ENCODE results near the gene PAAF1.
A peak's percentile ranks its signal among the peaks of the same experiment; 100 is the strongest.
"Not testable (repeated sequence)": the region's sequence is repeated elsewhere in the genome, so short reads cannot be mapped to it uniquely, and the experiment has no call there.

PAAF1 gene

DNA sequence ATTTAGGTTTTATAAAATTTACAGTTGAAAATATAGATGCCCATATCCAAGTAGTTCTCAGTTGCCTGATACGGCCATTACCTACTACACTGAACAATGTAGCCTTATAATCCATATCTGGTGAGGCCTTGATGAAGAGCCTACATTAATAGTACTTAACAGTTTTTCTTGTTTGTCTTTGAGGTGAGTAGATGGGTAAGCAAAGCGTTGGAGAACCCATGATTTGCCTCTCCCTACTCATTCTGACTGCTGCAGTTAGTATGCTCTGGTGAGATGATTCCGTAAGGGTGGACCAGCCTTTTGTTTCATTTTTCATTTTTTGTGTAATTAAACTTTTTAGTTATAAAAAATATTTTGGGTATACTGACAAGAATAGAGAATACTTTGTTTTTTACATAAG lies 11.4 kb downstream of the PAAF1 start:
- DNase-seq, result no peak

DNA sequence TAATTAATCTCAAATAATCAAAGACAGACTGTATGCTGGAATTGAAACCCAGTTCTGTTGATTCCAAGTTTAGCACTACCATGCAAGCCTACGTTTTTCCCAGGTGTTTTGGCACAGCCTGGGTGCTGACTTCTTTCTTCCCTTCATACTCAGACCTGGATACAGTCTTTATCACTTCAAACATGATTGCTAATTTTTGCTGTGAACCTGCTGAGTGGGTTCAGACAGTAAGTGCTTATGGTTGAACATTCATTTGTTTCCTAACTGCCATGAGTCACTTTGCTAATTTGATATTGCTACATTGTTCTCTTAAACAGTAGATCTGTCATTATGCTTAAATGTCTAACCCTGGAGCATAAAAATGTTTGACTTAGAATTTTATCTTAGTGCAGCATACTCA lies 12.2 kb downstream of the PAAF1 start:
- no peak for DNase-seq

DNA sequence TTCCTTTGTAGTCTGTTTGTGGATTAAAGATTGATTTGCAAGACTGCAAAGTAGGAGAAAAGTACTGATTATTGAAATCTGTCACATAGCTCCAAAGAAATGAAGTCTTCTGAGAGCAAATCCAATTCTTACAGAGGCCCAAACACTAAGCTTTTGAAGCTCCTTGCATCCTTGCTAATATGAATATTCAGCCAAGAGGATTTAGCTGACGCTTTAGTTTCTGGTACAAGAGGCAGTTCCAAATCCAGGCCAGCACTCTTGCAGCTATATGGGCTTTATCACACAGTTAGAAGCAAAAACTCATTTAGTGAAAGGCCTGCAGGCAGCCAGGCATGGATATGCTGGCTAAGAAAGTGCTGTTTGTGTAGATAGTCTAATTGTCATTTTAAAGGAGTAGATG lies 12.7 kb downstream of the PAAF1 start:
- DNase-seq, result no peak

DNA sequence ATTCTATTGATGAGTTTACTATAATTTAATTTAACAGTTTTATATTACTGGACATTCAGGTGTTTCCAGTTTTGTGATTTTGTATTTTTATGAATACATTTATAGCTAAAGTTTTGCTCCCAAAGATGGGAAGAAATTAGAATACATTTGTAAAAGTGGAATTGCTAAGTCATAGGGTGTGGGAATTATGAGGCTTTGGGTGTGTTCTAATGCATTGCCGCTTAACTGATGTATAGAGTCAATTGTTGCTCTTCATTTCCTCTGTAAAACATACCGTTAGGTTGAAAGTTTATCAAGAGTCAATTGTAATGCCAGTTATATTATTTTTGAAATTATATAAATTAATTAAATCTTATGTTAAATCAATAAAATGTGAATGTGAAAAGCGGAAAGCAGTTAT lies 16.2 kb downstream of the PAAF1 start:
- no peak for DNase-seq

- DNase-seq, result no peak
These were observed 18.0 kb downstream of the PAAF1 start for GRCh38 chr11:73894725-73895335.

GRCh38 chr11:73902303-73902702 lies 25.5 kb downstream of the PAAF1 start:
- DNase-seq, result no peak

DNA sequence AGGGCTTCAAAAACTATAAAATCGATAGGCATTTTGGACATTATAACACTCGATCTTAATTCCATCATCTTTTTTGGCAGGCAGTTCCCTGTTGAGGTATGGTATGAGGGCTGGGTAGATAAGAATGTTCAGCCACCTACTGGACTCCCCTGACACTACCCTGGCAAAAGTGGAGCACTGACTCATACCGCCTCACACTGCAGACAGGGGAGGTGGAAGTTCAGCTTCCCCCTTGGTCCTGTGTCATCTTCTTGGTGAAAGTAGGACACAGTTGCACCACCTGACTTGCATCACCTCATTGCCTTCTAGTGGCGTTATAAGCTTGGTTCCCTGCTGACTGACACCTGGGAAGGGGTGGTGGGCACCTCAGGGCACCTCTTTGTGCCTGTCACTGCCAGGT lies 30.4 kb downstream of the PAAF1 start:
- no peak for DNase-seq

DNA sequence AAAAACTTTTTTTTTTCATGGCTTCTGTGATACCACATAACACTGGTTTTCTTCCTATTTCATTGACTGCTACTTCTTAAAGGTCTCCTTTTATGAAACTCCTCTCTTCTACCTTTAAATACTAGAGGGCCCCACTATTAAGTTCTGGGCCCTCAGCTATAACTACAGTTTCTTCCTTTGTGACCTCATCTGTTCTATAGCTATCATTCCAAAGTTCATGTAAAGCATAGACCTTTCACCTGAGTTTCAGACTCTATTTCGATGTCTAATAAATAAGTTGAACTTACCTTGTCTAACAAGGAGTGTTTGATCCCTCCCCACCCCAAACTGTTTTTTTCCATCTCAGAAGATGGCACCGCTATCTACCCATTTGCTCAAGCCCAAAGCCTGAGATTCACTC lies 35.2 kb downstream of the PAAF1 start:
- no peak for DNase-seq

GRCh38 chr11:73913472-73913871 lies 36.7 kb downstream of the PAAF1 start:
- no peak for DNase-seq

GRCh38 chr11:73914284-73914683 lies 37.5 kb downstream of the PAAF1 start:
- no peak for DNase-seq

- no peak for DNase-seq
These were observed 39.6 kb downstream of the PAAF1 start for GRCh38 chr11:73916435-73916834.

DNA sequence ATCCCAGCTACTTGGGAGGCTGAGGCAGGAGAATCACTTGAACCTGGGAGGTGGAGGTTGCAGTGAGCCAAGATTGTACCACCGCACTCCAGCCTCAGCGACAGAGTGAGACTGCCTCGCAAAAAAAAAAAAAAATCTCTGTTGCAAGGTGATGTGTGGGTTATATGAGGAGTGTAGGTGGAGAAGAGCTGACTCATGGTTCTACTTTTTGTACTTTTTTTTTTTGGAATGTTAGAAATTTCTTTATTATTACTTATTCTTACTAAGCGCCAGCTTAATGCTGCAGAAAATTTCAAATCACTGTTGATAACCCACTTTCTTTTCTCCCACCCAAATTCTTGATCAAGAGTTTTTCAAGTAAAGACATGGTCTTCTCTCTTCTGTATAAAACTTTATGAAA lies 44.4 kb downstream of the PAAF1 start:
- no peak for DNase-seq

GRCh38 chr11:73929388-73929787 lies 52.6 kb downstream of the PAAF1 start:
- no peak for DNase-seq

DNA sequence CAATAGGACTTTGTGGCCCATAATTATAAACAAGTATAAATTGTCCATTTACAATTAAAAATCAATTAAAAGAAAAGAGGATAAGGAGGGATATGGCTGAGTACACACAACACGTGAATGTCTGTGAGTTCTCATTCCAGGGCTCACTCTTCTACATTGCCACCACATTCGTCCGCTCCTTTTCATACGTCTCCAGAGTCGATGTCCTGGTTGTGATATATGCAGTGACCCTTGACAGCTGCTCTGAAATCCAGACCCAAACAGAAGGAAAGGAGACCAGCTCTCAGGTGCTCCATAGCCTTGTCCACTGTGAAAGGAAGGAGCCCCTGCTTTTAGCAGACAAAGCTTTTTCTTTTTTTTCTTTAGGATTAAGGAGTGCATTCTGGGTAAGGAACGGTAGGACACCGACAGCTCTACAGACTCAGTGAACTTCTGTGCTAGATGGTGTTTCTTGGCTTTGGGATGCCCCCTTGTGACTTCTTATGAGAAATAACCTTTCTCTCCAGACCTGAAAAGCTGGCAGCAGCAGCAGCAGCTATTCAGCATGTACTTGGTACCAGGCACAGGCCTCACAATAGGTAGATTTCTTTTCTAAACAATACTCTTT lies 54.3 kb downstream of the PAAF1 start:
- DNase-seq, result peak; percentile 27

GRCh38 chr11:73931951-73932350 lies 55.2 kb downstream of the PAAF1 start:
- no peak for DNase-seq

DNA sequence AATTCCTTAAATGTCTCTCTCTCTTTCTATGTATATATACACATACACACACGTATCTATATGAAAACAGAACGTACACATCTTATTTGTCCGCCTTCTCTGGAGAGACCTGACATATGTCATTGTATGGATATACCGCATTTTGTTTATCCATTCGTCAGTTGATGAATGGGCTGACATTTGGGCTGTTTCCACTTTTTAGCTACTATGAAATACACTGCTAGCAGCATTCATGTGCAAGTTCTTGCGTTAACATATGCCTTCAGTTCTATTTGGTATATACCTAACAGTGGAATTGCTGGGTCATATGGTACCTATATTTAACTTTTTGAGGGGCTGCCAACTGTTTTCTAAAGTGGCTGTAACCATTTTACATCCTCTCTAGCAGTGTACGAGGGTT lies 56.0 kb downstream of the PAAF1 start:
- no peak for DNase-seq

- not testable (repeated sequence) for DNase-seq
These were observed 59.2 kb downstream of the PAAF1 start for GRCh38 chr11:73936047-73936446.

- no peak for DNase-seq
These were observed 62.3 kb downstream of the PAAF1 start for GRCh38 chr11:73939096-73939495.

GRCh38 chr11:73940801-73941570 lies 64.2 kb downstream of the PAAF1 start:
- no peak for DNase-seq

DNA sequence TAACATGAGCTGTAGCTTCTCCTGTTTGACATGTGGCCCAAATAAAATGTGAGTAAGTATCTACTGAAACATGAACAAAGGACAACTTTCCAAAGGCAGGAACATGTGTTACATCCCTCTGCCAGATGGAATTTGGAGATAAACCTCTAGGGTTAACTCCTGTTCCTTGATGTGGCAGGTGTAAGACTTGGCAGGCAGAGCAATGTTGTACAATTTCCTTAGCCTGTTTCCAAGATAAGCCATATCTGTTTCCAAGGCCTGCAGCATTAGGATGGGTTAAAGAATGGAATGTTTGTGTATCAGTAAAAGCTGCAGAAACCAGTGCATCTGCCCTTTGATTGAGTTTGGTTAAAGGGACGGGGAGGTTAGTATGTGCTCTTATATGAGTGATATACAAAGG lies 65.2 kb downstream of the PAAF1 start:
- no peak for DNase-seq

DNA sequence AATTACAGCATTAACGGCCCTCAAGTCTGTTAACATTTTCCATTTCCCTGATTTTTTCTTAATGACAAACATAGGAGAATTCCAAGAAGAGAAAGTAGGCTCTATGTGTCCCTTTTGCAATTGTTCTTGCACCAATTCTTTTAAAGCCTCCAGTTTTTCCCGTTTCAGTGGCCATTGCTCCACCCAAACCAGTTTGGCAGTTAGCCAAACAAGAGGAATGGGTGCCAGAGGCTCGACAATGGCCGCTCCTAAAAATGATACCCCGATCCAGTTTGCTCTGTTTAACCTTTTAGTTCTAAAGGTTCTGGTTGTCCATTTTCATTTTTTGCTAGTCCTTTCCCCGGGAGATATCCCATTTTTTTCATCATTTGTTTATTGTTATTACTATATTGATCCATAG lies 67.3 kb downstream of the PAAF1 start:
- DNase-seq, result no peak

DNA sequence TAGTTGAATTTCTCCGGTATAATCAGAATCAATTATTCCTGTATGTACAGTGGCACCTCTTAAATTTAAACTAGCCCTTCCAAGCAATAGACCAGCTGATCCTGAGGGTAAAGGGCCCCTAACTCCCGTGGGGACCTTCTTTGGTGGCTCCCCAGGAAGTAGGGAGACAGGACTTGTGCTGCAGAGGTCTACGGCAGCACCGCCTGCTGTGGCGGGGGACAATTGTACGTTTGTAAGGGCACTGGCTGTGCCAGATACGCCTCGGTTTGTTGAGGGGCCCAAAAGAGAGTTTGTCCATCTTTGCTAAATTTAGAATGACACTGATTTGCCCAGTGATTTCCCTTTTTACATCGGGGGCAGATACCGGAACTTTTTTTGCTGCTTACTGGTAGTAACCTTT lies 68.1 kb downstream of the PAAF1 start:
- no peak for DNase-seq

DNA sequence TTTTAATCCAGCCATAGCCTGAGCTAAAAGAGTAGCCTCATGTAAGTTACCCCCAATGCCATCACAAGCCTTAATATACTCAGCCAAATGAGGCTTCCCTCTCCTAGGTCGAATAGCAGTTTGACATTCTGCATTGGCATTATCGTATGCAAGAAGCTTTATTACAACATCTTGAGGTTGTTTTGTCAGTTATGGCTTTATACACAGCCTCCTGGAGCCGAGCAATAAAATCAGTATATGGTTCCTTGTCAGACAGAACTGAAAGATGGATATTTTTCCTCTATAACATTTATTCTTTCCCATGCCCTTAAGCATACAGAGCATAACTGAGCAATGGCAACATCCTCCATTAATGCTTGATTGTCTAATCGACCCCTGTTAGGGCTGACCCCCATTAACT lies 68.6 kb downstream of the PAAF1 start:
- no peak for DNase-seq

DNA sequence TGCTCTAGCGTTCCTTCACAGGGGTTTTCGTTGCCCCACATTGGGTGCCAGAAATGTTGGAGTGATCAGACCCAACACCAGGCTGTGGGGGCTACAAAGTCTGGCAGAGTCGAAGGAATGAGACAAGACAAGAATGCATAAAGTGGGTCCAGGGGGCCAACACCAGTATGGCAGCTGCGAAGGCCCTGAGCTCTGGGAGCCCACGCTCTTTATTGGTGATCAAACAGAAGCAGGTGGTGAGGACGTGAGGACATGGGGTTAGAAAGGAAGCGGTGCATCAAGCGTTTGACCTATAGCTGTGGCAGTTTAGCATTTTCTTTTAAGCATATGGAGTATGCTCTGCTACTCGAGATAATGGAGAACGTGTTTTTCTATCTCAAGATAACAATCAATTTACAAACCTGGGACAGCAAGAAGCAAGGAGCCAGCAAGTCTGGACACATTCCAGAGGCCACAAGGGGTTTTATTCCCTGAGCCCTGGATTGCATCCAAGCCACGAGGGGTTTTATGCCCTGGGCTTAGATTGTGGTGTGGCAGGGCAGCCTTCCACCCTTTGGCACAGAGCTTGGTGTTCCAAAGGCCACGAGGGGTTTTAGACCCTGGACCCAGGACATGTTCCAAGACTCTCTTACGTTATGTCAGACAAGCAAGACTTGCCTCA lies 70.1 kb downstream of the PAAF1 start:
- DNase-seq, result no peak

Data from NCI-H510A treated with DMSO at 0.1 percent for 48 hours (cell line).